T-helper 2 cell treated with Interferon-gamma antibody and Interleukin-4, amounts not matched to agents 100 ng/mL and 5 ng/mL, for 36 hours (primary cell): ENCODE data around the gene KTN1. TPM values are rescaled to one million over a fixed set of nuclear protein-coding genes. Genes with fewer than 3 reads are reported as not detected.

Experiments used
- intact Hi-C: fragments of 100-400 bp; cut with micrococcal nuclease; formaldehyde crosslinking; loops from one replicate; pipeline ENCODE4 v1.15.1; 2023
- total RNA-seq: library from RNA; stranded (reverse); gene quantifications from 2 replicates; pipeline ENCODE4 v1.2.3, GENCODE V29; 2022

The KTN1 gene
- total RNA-seq, 1 donor from 2014 or later, result 99.1 TPM

- intact Hi-C loops, result no loop called here
Measured at GRCh38 chr14:55667801-55668200, 87.8 kb downstream of the KTN1 start.

DNA sequence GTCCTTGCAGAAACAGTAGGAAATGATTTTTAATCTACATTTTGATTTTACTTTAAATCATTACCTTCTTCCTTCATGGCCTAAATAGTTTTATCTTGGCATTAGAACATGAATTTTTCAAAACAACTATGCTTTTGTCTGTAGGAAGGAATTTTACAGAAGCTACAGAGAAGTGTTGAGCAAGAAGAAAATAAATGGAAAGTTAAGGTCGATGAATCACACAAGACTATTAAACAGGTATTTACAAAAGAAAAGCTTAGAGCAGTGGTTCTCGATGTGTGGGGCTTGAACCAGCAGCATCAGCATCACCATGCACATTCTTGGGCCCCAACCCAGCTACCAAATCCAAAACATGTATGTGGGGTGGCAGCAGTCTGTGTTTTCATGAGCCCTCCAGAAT lies 91.6 kb downstream of the KTN1 start:
- intact Hi-C loops, result no loop called here

- intact Hi-C loops, result no loop called here
Measured at GRCh38 chr14:55673048-55673447, 93.0 kb downstream of the KTN1 start.

GRCh38 chr14:55681096-55681495 lies 101.1 kb downstream of the KTN1 start:
- intact Hi-C loops, result no loop called here

GRCh38 chr14:55684956-55685584 lies 105.1 kb downstream of the KTN1 start:
- intact Hi-C loops, result no loop called here

- intact Hi-C loops, result no loop called here
Measured at GRCh38 chr14:55686713-55687112, 106.7 kb downstream of the KTN1 start.

- intact Hi-C loops, result no loop called here
Measured at GRCh38 chr14:55688566-55688965, 108.6 kb downstream of the KTN1 start.

- intact Hi-C loops, result no loop called here
Measured at GRCh38 chr14:55689981-55690871, 110.2 kb downstream of the KTN1 start.

DNA sequence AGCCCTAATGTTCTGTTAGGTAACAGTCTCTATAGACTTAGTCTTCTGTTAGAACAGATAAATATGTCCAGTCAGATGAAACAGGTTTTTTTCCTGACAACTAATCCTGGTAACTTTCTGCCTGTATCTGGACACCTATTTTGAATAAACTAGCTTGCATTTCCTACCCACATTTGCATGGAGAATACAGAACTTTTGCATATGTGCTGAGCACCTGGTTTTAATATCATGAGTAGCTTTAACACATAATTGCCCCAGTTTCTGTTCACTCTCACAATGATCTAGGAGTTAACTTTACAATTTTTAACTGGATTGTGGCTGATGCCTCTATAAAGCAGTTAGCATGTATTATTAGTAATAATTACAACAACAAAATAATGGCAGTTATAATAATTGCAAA lies 111.7 kb downstream of the KTN1 start:
- intact Hi-C loops, result no loop called here

DNA sequence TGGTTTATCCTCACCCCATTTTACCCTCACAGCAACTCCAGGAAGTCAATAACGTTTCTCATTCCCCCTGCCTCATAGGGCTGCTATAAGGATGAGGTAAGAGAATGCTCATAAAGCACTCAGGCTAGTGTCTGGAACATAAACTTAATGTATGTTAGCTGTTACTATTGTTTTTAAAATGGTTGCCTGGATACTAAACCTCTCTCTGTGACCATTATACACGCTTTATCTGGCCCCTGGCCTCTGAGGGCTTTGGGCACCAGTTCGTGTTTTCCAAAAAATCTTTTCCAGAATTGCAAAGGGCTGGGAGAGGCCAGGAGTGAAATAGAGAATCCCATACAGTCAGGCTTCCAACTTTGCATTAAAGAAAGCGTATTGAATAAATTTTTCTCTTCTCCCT lies 113.9 kb downstream of the KTN1 start:
- intact Hi-C loops, result no loop called here

DNA sequence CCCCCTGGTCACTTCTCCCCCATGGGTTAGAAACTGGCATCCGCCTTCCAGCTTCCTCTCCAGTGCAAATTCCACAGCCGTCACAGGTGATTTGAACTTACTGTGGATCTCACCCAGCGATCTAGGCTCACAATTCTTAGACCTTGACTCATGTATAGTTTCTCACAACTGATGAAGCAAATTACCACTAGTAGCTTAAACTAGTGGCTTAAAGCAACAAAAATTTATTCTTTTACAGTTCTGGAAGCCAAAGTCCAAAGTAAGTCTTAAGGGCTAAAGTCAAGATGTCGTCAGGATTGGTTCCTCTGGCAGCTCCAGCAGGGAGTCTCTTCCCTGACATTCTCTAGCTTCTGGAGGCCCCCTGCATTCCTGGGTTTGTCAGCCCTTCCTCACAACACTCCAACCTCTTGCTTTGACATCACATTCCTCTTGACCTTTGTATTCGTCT lies 117.4 kb downstream of the KTN1 start:
- intact Hi-C loops, result no loop called here

GRCh38 chr14:55698051-55698450 lies 118.0 kb downstream of the KTN1 start:
- intact Hi-C loops, result no loop called here

DNA sequence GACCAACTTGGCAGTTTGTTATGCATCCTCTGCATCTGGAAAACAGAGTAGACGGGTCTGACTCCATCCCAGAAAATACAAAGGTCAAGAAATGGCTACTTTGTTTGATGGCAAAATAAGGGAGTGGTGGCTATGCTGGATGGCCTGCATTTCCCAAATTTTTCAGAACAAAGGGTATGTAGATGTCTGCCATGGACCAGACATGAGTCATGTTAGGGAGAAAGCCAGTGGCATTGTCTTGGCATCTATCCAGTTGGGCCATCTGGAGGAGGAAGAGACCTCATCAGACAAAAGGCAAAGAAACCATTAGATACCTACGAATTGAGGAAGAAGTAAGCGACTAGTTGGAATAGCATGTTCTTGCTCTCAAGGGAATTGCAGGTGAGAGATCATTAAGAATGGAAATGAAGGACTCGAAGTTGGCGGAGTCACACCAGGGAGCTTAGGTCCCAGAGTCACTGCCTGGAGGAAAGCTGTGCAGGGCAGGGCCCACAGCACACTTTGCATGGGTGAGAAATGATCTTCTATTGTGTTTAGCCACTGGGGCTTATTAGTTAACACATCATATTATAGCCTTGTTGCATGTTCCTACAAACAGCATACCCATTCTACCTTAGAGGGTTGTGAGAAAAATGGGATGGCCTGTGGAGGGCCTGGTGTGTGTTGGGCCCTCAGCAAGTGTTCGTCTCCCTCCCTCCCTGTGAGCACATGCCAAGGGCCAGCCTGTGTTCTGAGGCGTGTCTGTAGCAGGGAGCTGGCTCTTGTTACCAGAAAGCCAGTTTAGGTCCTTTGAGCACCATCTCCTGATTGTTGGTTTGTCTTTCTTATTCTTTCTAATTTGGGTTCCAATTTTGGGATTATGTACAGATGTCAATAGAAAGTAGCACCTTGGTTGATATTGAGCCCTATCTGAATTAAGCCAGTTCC lies 119.4 kb downstream of the KTN1 start:
- intact Hi-C loops, result no loop called here

- intact Hi-C loops, result no loop called here
Measured at GRCh38 chr14:55701638-55702037, 121.6 kb downstream of the KTN1 start.

- intact Hi-C loops, result no loop called here
Measured at GRCh38 chr14:55702511-55702910, 122.5 kb downstream of the KTN1 start.

GRCh38 chr14:55704654-55705053 lies 124.6 kb downstream of the KTN1 start:
- intact Hi-C loops, result no loop called here

- intact Hi-C loops, result no loop called here
Measured at GRCh38 chr14:55705651-55706364, 125.8 kb downstream of the KTN1 start.

- intact Hi-C loops, result no loop called here
Measured at GRCh38 chr14:55706365-55706684, 126.3 kb downstream of the KTN1 start.

GRCh38 chr14:55706893-55707292 lies 126.9 kb downstream of the KTN1 start:
- intact Hi-C loops, result no loop called here

- intact Hi-C loops, result no loop called here
Measured at GRCh38 chr14:55707365-55707804, 127.4 kb downstream of the KTN1 start.

GRCh38 chr14:55710506-55711041 lies 130.6 kb downstream of the KTN1 start:
- intact Hi-C loops, result no loop called here
